ENCODE measurements around the gene PPARD. TPM values are rescaled to one million over a fixed set of nuclear protein-coding genes. Genes with fewer than 3 reads are reported as not detected.

The PPARD gene
- total RNA-seq, 2 donors from 2014 or later = 10.9 to 11.5 TPM

DNA sequence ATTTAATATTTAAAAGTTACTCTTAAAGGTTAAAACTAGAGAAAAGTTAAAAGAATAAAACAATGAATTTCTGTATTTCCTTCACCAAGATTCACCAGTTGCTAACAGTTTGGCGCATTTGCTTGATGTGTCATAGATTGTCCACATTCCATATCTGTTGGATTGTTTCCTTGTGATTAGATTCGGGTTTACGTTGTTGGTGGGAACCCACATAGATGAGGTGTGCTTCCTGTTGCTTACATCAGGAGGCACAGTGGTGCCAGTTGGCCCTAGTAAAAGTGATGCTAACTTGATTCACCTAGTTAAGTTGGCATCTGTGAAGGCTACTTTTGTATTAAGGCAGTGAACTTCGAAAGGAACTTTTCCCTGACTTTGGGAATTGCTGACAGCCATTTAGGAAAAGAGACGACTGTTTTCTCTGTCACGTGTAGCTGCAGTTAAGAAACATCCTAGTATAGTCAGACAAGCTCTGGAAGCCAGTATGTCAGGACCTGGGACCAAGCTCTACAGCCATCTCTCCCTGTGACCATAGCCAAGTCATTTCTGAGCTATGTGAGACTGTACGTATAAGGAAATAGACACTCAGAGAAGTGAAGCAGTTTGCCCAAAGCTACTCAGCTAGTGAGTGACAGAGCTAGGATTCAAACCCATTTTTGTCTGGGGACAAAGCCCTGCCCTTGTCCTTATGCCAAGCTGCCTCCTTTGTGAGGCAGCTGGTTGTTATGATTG lies 49.0 kb downstream of the PPARD start:
- Mint-ChIP-seq H3K36me3 (ENCODE audit: low read depth) (peaks cover 2% of the 10 kb centered on the region), H3K9me3 (no peaks in the 10 kb centered on the region), H3K4me3 (no peak overlapping the region), H3K4me1 (peaks cover 2% of the 10 kb centered on the region), H3K27ac (no peak overlapping the region), H3K27me3 (ENCODE audit: insufficient read depth) (no peaks in the 10 kb centered on the region)
- no peak for DNase-seq
- no peaks in the 10 kb centered on the region for H3K9me3 ChIP-seq (ENCODE audit: control insufficient read depth, low read length)
- WGBS, 2 experiments (ENCODE audit: insufficient coverage in 1 of 2, insufficient read length in 1 of 2) = 92 to 93% methylated on average over 6 to 7 of the region's 7 CpGs
- H3K27me3 ChIP-seq (ENCODE audit: control insufficient read depth, insufficient read depth, low read length, poor library complexity, severe bottlenecking) = no peaks in the 10 kb centered on the region
- H3K36me3 ChIP-seq (ENCODE audit: control insufficient read depth, insufficient read depth, low read length) = no peaks in the 10 kb centered on the region
- H3K27ac ChIP-seq (ENCODE audit: low read depth, low read length) = no peak overlapping the region
- TF ChIP-seq, protein P1, sequence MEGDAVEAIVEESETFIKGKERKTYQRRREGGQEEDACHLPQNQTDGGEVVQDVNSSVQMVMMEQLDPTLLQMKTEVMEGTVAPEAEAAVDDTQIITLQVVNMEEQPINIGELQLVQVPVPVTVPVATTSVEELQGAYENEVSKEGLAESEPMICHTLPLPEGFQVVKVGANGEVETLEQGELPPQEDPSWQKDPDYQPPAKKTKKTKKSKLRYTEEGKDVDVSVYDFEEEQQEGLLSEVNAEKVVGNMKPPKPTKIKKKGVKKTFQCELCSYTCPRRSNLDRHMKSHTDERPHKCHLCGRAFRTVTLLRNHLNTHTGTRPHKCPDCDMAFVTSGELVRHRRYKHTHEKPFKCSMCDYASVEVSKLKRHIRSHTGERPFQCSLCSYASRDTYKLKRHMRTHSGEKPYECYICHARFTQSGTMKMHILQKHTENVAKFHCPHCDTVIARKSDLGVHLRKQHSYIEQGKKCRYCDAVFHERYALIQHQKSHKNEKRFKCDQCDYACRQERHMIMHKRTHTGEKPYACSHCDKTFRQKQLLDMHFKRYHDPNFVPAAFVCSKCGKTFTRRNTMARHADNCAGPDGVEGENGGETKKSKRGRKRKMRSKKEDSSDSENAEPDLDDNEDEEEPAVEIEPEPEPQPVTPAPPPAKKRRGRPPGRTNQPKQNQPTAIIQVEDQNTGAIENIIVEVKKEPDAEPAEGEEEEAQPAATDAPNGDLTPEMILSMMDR (conservative IDR thresholded peaks at IDR 0.05) = no peak
- H3K4me3 ChIP-seq (ENCODE audit: low read length) = no peak overlapping the region
- no peaks in the 10 kb centered on the region for H3K4me1 ChIP-seq (ENCODE audit: control insufficient read depth, insufficient read depth, low read length)
- no peak overlapping the region for H3K9ac ChIP-seq (ENCODE audit: extremely low read depth, low read length, poor library complexity, severe bottlenecking)

DNA sequence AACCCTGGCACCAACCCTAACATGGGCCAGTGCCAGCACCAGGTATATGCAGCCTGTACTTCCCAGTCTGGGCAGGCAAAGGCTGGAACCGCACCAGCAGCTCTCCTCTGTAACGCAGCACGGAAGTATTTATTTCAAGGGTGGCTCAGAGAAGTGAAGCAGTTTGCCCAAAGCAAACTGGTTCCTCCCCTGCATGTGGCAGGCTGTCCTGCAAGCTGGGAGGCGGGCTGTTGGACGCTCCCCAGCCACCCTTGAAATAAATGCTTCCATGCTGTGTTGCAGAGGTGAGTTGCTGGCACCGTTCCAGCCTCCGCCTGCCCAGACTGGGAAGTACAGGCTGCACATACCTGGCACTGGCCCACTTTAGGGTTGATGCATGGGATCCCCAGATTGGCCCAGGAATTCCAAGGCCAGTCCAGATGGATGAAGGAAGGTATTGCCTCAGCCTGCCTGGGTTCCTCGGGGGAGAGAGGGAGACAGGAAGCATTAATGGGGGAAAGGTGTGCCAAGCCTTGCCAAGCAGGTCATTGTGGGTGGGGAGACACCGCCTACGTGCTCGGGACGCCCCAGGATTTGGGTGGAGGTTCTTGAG lies 49.8 kb downstream of the PPARD start:
- Histone ChIP-seq H3K4me3 (ENCODE audit: low read length) (no peak overlapping the region), H3K4me1 (ENCODE audit: control insufficient read depth, insufficient read depth, low read length) (no peaks in the 10 kb centered on the region), H3K27me3 (ENCODE audit: control insufficient read depth, insufficient read depth, low read length, poor library complexity, severe bottlenecking) (no peaks in the 10 kb centered on the region), H3K9me3 (ENCODE audit: control insufficient read depth, low read length) (no peaks in the 10 kb centered on the region), H3K9ac (ENCODE audit: extremely low read depth, low read length, poor library complexity, severe bottlenecking) (no peak overlapping the region), H3K27ac (ENCODE audit: low read depth, low read length) (no peak overlapping the region), H3K36me3 (ENCODE audit: control insufficient read depth, insufficient read depth, low read length) (no peaks in the 10 kb centered on the region)
- Mint-ChIP-seq H3K4me1 (peaks cover 6% of the 10 kb centered on the region), H3K4me3 (no peak overlapping the region), H3K27ac (no peak overlapping the region), H3K36me3 (ENCODE audit: low read depth) (peaks cover 2% of the 10 kb centered on the region), H3K9me3 (peaks cover under 1% of the 10 kb centered on the region), H3K27me3 (ENCODE audit: insufficient read depth) (no peaks in the 10 kb centered on the region)
- no peak for DNase-seq
- 93 to 98% methylated on average over 7 to 12 of the region's 12 CpGs for WGBS, 2 experiments (ENCODE audit: insufficient coverage in 1 of 2, insufficient read length in 1 of 2)
- TF ChIP-seq, protein P1 (conservative IDR thresholded peaks at IDR 0.05) = no peak

- no peak overlapping the region for H3K4me3 ChIP-seq (ENCODE audit: low read length)
- no peaks in the 10 kb centered on the region for H3K4me1 ChIP-seq (ENCODE audit: control insufficient read depth, insufficient read depth, low read length)
- 87 to 99% methylated on average over 6 of the region's 6 CpGs for WGBS, 2 experiments (ENCODE audit: insufficient coverage in 1 of 2, insufficient read length in 1 of 2)
- no peaks in the 10 kb centered on the region for H3K9me3 ChIP-seq (ENCODE audit: control insufficient read depth, low read length)
- Mint-ChIP-seq H3K9me3 (peaks cover 7% of the 10 kb centered on the region), H3K4me1 (peaks cover 11% of the 10 kb centered on the region), H3K27ac (no peak overlapping the region), H3K4me3 (no peak overlapping the region), H3K27me3 (ENCODE audit: insufficient read depth) (no peaks in the 10 kb centered on the region), H3K36me3 (ENCODE audit: low read depth) (peaks cover 7% of the 10 kb centered on the region)
- TF ChIP-seq, protein P1 (conservative IDR thresholded peaks at IDR 0.05) = no peak
- H3K9ac ChIP-seq (ENCODE audit: extremely low read depth, low read length, poor library complexity, severe bottlenecking) = no peak overlapping the region
- no peak overlapping the region for H3K27ac ChIP-seq (ENCODE audit: low read depth, low read length)
- DNase-seq = no peak
- H3K36me3 ChIP-seq (ENCODE audit: control insufficient read depth, insufficient read depth, low read length) = no peaks in the 10 kb centered on the region
- no peaks in the 10 kb centered on the region for H3K27me3 ChIP-seq (ENCODE audit: control insufficient read depth, insufficient read depth, low read length, poor library complexity, severe bottlenecking)
Measured at GRCh38 chr6:35392773-35393672, 50.7 kb downstream of the PPARD start.
